Activated naive CD8-positive, alpha-beta T cell treated with anti-CD3 and anti-CD28 coated beads, Interleukin-2, amount 10 ng/mL, durations not matched to agents 7 days and 5 days (primary cell): Measurements from ENCODE around the gene SETD1B. TPM values are rescaled to one million over a fixed set of nuclear protein-coding genes. Genes with fewer than 3 reads are reported as not detected.

Experiments
- ATAC-seq: fragments of 150-1000 bp; cut with Tn5 transposase; one replicate; pipeline ENCODE4 v1.10.0; 2021; ENCODE audit warnings: low read depth, moderate library complexity
- POLR2A ChIA-PET: fragments of 350-600 bp; sonication (Branson Sonifier 250); formaldehyde crosslinking; loops from one replicate; lab custom pipeline; 2021; ENCODE audit warnings: antibody characterized with exemption; lab: Charles Lee
- DNase-seq: peaks from one replicate; pipeline ENCODE4 v3.0.0; 2021
- H3K27ac Mint-ChIP-seq: one replicate; pipeline ENCODE4 v1.8.0; 2022; ENCODE audit warnings: mild to moderate bottlenecking, mixed read lengths
- H3K27me3 Mint-ChIP-seq: one replicate; pipeline ENCODE4 v1.8.0; 2022; ENCODE audit warnings: mild to moderate bottlenecking, moderate library complexity, mixed read lengths
- H3K36me3 Mint-ChIP-seq: one replicate; pipeline ENCODE4 v1.8.0; 2021; ENCODE audit warnings: mild to moderate bottlenecking, mixed read lengths
- H3K4me1 Mint-ChIP-seq: one replicate; pipeline ENCODE4 v1.8.0; 2021; ENCODE audit warnings: mixed read lengths
- H3K4me3 Mint-ChIP-seq: one replicate; pipeline ENCODE4 v1.8.0; 2022; ENCODE audit warnings: mild to moderate bottlenecking, moderate library complexity, mixed read lengths
- H3K9me3 Mint-ChIP-seq: one replicate; pipeline ENCODE4 v1.8.0; 2021; ENCODE audit warnings: mixed read lengths
- total RNA-seq, 2 experiments: library from RNA; stranded (reverse); gene quantifications; one replicate each; pipeline ENCODE4 v1.2.3, GENCODE V29; 2021

Gene SETD1B
- total RNA-seq, 2 experiments from 2014 or later = 45.0 to 46.8 TPM

GRCh38 chr12:121808623-121809022 is 4.8 kb downstream of the SETD1B start:
- POLR2A ChIA-PET = interaction anchor here (1.0 to 22.0 kb wide), 2 partner anchors 20 to 80 kb away, joined by 3 to 931 read pairs; partner anchors contain the start of genes PSMD9, RHOF and SETD1B
- H3K36me3 Mint-ChIP-seq = peaks cover 26% of the 10 kb centered on the region
- H3K27ac Mint-ChIP-seq = no peak overlapping the region
- no peaks in the 10 kb centered on the region for H3K9me3 Mint-ChIP-seq
- H3K4me3 Mint-ChIP-seq = no peak overlapping the region
- H3K4me1 Mint-ChIP-seq = peaks cover 37% of the 10 kb centered on the region
- ATAC-seq (no peak), DNase-seq (no peak)
- no peaks in the 10 kb centered on the region for H3K27me3 Mint-ChIP-seq

- DNase-seq (peak; percentile 31), ATAC-seq (no peak)
- POLR2A ChIA-PET = interaction anchor here (1.0 to 22.0 kb wide), 2 partner anchors 21 to 79 kb away, joined by 3 to 931 read pairs; partner anchors contain the start of genes PSMD9, RHOF and SETD1B
- Mint-ChIP-seq H3K36me3 (peaks cover 27% of the 10 kb centered on the region), H3K27ac (no peak overlapping the region), H3K9me3 (no peaks in the 10 kb centered on the region), H3K4me1 (peaks cover 40% of the 10 kb centered on the region), H3K4me3 (no peak overlapping the region), H3K27me3 (no peaks in the 10 kb centered on the region)
These were observed 5.9 kb downstream of the SETD1B start for GRCh38 chr12:121809712-121810116.

GRCh38 chr12:121810234-121810817 is 6.5 kb downstream of the SETD1B start:
- Mint-ChIP-seq H3K36me3 (peaks cover 28% of the 10 kb centered on the region), H3K27me3 (no peaks in the 10 kb centered on the region), H3K4me1 (peaks cover 40% of the 10 kb centered on the region), H3K4me3 (no peak overlapping the region), H3K9me3 (no peaks in the 10 kb centered on the region), H3K27ac (no peak overlapping the region)
- POLR2A ChIA-PET = interaction anchor here (3.9 to 22.0 kb wide), 2 partner anchors 21 to 79 kb away, joined by 16 to 931 read pairs; partner anchors contain the start of genes PSMD9, RHOF and SETD1B
- DNase-seq = peak; percentile 32
- ATAC-seq = no peak

GRCh38 chr12:121810833-121811433 is 7.1 kb downstream of the SETD1B start:
- ATAC-seq (no peak), DNase-seq (no peak)
- H3K4me1 Mint-ChIP-seq = peaks cover 36% of the 10 kb centered on the region
- H3K9me3 Mint-ChIP-seq = no peaks in the 10 kb centered on the region
- H3K27ac Mint-ChIP-seq = peak overlapping the region; percentile 80
- POLR2A ChIA-PET = interaction anchor here (1.2 to 22.0 kb wide), 3 partner anchors 22 to 78 kb away, joined by 6 to 931 read pairs (median 16); partner anchors contain the start of genes PSMD9, RHOF and SETD1B
- H3K27me3 Mint-ChIP-seq = no peaks in the 10 kb centered on the region
- peak overlapping the region; percentile 82 for H3K4me3 Mint-ChIP-seq
- H3K36me3 Mint-ChIP-seq = peaks cover 27% of the 10 kb centered on the region

- Mint-ChIP-seq H3K27ac (peak overlapping the region; percentile 80), H3K9me3 (no peaks in the 10 kb centered on the region), H3K36me3 (peaks cover 29% of the 10 kb centered on the region), H3K27me3 (no peaks in the 10 kb centered on the region), H3K4me3 (peak overlapping the region; percentile 82), H3K4me1 (peaks cover 31% of the 10 kb centered on the region)
- POLR2A ChIA-PET = interaction anchor here (0.7 to 22.0 kb wide), 5 partner anchors 23 to 125 kb away, joined by 3 to 931 read pairs (median 6); partner anchors contain the start of genes PSMD9, RHOF and SETD1B
- ATAC-seq (peak; percentile 80), DNase-seq (peak; percentile 90)
These were observed 7.9 kb downstream of the SETD1B start for GRCh38 chr12:121811434-121812319.

- Mint-ChIP-seq H3K27ac (peak overlapping the region; percentile 87), H3K27me3 (no peaks in the 10 kb centered on the region), H3K4me1 (peaks cover 29% of the 10 kb centered on the region), H3K36me3 (peaks cover 31% of the 10 kb centered on the region), H3K9me3 (no peaks in the 10 kb centered on the region), H3K4me3 (peak overlapping the region; percentile 82)
- peak; percentile 51 for ATAC-seq
- POLR2A ChIA-PET = interaction anchor here (0.7 to 22.0 kb wide), 5 partner anchors 24 to 126 kb away, joined by 3 to 931 read pairs (median 6); partner anchors contain the start of genes PSMD9, RHOF and SETD1B
- DNase-seq = peak; percentile 68
These were observed 8.6 kb downstream of the SETD1B start for GRCh38 chr12:121812320-121812871.

GRCh38 chr12:121812921-121813896 is 9.4 kb downstream of the SETD1B start:
- POLR2A ChIA-PET = interaction anchor here (0.8 to 22.0 kb wide), 3 partner anchors 24 to 76 kb away, joined by 3 to 931 read pairs (median 16); partner anchors contain the start of genes PSMD9, RHOF and SETD1B
- peak overlapping the region; percentile 82 for H3K4me3 Mint-ChIP-seq
- peak; percentile 15 for ATAC-seq
- peaks cover 32% of the 10 kb centered on the region for H3K36me3 Mint-ChIP-seq
- H3K27ac Mint-ChIP-seq = peak overlapping the region; percentile 87
- DNase-seq = no peak
- H3K4me1 Mint-ChIP-seq = peaks cover 26% of the 10 kb centered on the region
- H3K9me3 Mint-ChIP-seq = no peaks in the 10 kb centered on the region
- H3K27me3 Mint-ChIP-seq = no peaks in the 10 kb centered on the region

GRCh38 chr12:121813951-121814350 is 10.1 kb downstream of the SETD1B start:
- ATAC-seq = no peak
- H3K9me3 Mint-ChIP-seq = no peaks in the 10 kb centered on the region
- peak overlapping the region; percentile 82 for H3K4me3 Mint-ChIP-seq
- DNase-seq = no peak
- peaks cover 24% of the 10 kb centered on the region for H3K4me1 Mint-ChIP-seq
- no peak overlapping the region for H3K27ac Mint-ChIP-seq
- no peaks in the 10 kb centered on the region for H3K27me3 Mint-ChIP-seq
- POLR2A ChIA-PET = interaction anchor here (3.9 to 22.0 kb wide), 2 partner anchors 25 to 75 kb away, joined by 16 to 931 read pairs; partner anchors contain the start of genes PSMD9, RHOF and SETD1B
- peaks cover 28% of the 10 kb centered on the region for H3K36me3 Mint-ChIP-seq

- Mint-ChIP-seq H3K9me3 (no peaks in the 10 kb centered on the region), H3K4me3 (no peak overlapping the region), H3K27me3 (no peaks in the 10 kb centered on the region), H3K36me3 (peaks cover 27% of the 10 kb centered on the region), H3K4me1 (peaks cover 24% of the 10 kb centered on the region), H3K27ac (no peak overlapping the region)
- ATAC-seq (no peak), DNase-seq (no peak)
- POLR2A ChIA-PET = interaction anchor here (0.9 to 3.9 kb wide), 3 partner anchors 12 to 74 kb away, joined by 3 to 16 read pairs (median 4); partner anchors contain the start of gene PSMD9
These were observed 10.8 kb downstream of the SETD1B start for GRCh38 chr12:121814429-121815119.

GRCh38 chr12:121815263-121815662 is 11.5 kb downstream of the SETD1B start:
- Mint-ChIP-seq H3K27ac (no peak overlapping the region), H3K9me3 (no peaks in the 10 kb centered on the region), H3K4me1 (peaks cover 24% of the 10 kb centered on the region), H3K4me3 (no peak overlapping the region), H3K27me3 (no peaks in the 10 kb centered on the region), H3K36me3 (peaks cover 25% of the 10 kb centered on the region)
- no peak for DNase-seq
- POLR2A ChIA-PET = interaction anchor here (0.7 to 1.5 kb wide), 4 partner anchors 13 to 61 kb away, joined by 3 to 8 read pairs (median 4); partner anchors contain the start of gene RHOF
- no peak for ATAC-seq
